ENCODE data around the gene QDPR. TPM values are rescaled to one million over a fixed set of nuclear protein-coding genes. Genes with fewer than 3 reads are reported as not detected.

Gene QDPR
- total RNA-seq, 2 donors from 2014 or later, result 7.3 to 13.8 TPM

DNA sequence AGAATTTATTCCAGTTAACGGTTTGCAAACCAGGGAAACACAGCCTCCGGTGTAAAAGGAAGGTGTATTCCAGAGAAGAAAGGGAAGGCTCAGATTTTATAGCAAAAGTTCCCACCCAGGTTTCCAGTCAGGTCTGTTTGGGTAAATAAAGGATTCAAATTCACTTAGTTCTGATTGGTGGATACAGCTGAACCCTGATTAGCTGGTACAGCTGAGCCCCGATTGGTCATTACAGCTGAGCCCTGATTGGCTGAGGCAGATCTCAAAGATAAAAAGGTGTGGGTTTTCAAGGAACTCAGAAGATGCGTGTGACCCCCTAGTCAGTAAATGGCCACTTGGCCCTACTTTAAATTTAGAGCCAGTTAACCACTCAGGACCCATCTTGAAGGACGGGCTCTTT lies 9.7 kb upstream of the QDPR start:
- intact Hi-C loops (cut with DNase I), result no loop called here
- no peak overlapping the region for H3K27ac ChIP-seq
- H3K9me3 ChIP-seq, result no peaks in the 10 kb centered on the region
- no peaks in the 10 kb centered on the region for H3K27me3 ChIP-seq
- 69 to 73% methylated on average over 5 of the region's 5 CpGs for WGBS, 2 donors
- no peaks in the 10 kb centered on the region for H3K4me1 ChIP-seq
- no peaks in the 10 kb centered on the region for H3K36me3 ChIP-seq (replicated peaks in 1 of 2; ENCODE audit: insufficient read depth in 1 of 2, low read depth in 2 of 2)
- no peak for ATAC-seq
- H3K4me3 ChIP-seq, result no peak overlapping the region
- TF ChIP-seq POLR2A (IDR thresholded peaks at IDR 0.05), result no peak
- TF ChIP-seq, protein P1, sequence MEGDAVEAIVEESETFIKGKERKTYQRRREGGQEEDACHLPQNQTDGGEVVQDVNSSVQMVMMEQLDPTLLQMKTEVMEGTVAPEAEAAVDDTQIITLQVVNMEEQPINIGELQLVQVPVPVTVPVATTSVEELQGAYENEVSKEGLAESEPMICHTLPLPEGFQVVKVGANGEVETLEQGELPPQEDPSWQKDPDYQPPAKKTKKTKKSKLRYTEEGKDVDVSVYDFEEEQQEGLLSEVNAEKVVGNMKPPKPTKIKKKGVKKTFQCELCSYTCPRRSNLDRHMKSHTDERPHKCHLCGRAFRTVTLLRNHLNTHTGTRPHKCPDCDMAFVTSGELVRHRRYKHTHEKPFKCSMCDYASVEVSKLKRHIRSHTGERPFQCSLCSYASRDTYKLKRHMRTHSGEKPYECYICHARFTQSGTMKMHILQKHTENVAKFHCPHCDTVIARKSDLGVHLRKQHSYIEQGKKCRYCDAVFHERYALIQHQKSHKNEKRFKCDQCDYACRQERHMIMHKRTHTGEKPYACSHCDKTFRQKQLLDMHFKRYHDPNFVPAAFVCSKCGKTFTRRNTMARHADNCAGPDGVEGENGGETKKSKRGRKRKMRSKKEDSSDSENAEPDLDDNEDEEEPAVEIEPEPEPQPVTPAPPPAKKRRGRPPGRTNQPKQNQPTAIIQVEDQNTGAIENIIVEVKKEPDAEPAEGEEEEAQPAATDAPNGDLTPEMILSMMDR (IDR thresholded peaks at IDR 0.05), result no peak
- no peak for DNase-seq

DNA sequence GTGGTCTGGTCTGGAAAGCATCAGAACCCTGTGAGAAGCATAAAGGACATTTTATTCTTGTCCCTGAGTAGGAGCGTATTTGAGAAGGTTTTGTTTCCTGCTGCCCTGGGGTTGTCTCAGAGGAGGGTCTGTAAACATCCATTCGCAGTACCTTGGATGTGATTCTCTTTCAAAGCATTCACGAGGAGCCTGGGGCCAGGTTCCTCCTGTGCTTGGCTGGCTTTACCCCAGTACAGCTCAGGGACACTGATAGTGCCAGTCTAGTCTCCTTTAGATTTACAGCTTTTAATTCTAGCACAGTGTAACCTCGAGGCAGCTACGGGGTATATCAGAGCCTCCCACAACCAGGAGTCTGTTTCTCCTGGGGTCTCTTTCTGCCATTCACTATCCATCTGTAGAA lies 5.8 kb upstream of the QDPR start:
- Histone ChIP-seq H3K36me3 (replicated peaks in 1 of 2; ENCODE audit: insufficient read depth in 1 of 2, low read depth in 2 of 2) (no peaks in the 10 kb centered on the region), H3K4me3 (no peak overlapping the region), H3K27ac (no peak overlapping the region), H3K4me1 (peaks cover 2% of the 10 kb centered on the region), H3K9me3 (no peaks in the 10 kb centered on the region), H3K27me3 (no peaks in the 10 kb centered on the region)
- TF ChIP-seq, protein P1 (IDR thresholded peaks at IDR 0.05), result no peak
- TF ChIP-seq POLR2A (IDR thresholded peaks at IDR 0.05), result no peak
- 57 to 64% methylated on average over 5 of the region's 5 CpGs for WGBS, 2 donors
- ATAC-seq (no peak), DNase-seq (no peak)
- intact Hi-C loops (cut with DNase I), result no loop called here

DNA sequence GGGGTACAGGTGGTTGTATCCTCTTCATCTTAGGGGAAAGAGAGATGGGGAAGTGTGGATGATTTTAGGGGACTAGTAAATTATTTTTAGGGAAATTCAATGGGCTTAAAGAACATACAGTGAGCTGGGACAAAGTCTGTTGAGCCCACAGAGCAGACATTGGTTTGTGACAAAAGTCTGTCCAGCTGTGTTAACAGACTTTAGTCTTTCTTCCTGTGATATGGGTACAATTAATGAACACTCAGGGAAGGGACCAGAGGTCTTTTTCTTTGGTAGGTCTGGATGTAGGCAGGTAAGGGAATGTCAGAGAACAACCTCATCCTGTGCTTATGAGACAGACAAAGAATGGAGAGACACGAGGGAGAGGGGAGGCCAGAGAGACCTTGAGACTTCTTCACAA lies 5.1 kb upstream of the QDPR start:
- Histone ChIP-seq H3K27me3 (no peaks in the 10 kb centered on the region), H3K36me3 (replicated peaks in 1 of 2; ENCODE audit: insufficient read depth in 1 of 2, low read depth in 2 of 2) (no peaks in the 10 kb centered on the region), H3K4me3 (no peak overlapping the region), H3K9me3 (no peaks in the 10 kb centered on the region), H3K27ac (no peak overlapping the region), H3K4me1 (peaks cover 6% of the 10 kb centered on the region)
- intact Hi-C loops (cut with DNase I), result no loop called here
- no peak for DNase-seq
- ATAC-seq, result no peak
- WGBS, 2 donors, result 30 to 65% methylated on average over 1 of the region's 1 CpG
- TF ChIP-seq POLR2A (IDR thresholded peaks at IDR 0.05), result no peak
- TF ChIP-seq, protein P1 (IDR thresholded peaks at IDR 0.05), result no peak

DNA sequence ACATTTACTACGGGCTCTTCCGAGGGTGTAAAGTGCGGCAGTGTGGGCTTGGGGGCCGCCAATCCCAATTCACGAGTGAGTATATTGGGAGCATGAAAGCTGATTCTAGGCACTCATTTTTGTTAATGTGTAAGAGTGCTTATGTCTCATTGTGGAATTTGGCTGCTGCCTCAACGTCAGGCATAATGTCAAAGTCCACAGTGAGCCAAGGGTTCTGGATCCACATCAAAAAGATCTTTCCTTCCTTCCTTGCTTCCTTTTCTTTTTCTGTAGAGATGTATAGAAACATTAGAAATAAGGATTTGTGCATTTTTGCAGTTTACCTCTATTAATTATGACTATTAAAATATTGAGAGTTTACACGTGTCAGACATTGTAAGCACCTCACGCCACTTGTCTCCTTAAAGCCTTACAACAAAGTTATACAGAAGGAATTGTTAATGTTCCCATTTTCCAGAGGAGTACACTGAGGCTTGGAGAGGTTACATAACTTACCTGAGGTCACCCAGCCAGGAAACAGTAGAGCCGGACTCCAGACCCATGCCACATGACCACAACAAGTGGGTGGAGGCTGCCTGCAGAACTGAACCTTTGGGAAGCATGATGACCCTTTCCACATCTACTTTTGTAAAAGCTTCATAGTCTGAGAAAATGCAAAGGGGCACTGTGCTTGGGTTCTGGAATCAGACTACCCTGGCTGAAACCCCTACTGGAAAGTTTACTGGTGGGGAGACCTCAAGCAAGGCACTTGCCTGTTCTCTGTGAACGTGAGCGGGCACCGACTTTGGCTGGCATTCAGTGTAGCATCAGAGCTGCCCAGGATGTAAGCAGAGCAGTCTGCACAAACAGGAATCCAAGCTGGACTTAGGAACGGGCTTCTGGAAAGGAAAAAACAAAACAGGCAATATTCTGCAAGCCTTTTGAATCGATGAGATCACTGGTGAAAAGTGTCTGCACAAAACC lies 3.8 kb upstream of the QDPR start:
- DNase-seq (no peak), ATAC-seq (no peak)
- TF ChIP-seq POLR2A (IDR thresholded peaks at IDR 0.05), result no peak
- TF ChIP-seq, protein P1 (IDR thresholded peaks at IDR 0.05), result no peak
- WGBS, 2 donors, result 36 to 43% methylated on average over 13 to 14 of the region's 14 CpGs
- no peaks in the 10 kb centered on the region for H3K9me3 ChIP-seq
- intact Hi-C loops (cut with DNase I), result no loop called here
- H3K36me3 ChIP-seq (replicated peaks in 1 of 2; ENCODE audit: insufficient read depth in 1 of 2, low read depth in 2 of 2), result no peaks in the 10 kb centered on the region
- H3K27ac ChIP-seq, result no peak overlapping the region
- peaks cover 10% of the 10 kb centered on the region for H3K4me1 ChIP-seq
- no peak overlapping the region for H3K4me3 ChIP-seq
- H3K27me3 ChIP-seq, result no peaks in the 10 kb centered on the region

DNA sequence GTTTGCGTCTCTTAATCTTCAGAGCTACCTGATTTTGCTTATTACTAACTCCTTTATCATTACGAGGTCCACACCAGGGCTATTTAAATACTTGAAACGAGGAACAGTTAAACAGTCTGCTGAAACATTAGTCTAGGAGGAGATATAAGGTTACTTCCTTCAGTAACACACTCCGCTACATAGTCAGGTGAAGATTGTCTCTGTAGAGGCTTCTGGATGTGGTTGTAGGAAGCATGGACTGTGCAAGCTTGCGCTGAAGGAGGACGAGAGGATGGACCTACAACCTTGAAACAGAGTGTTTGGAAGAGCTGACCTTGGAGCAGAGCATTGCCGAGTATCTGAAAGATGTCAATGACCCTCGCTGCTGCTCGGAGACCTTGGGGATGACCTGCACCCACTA lies 3.0 kb upstream of the QDPR start, which contains the start of gene CLRN2:
Gene CLRN2, plus strand, starts transcription at position 301 of the 400 bp plus-strand sequence. CDS start 102 bp downstream, outside the sequence.
- TF ChIP-seq, protein P1 (IDR thresholded peaks at IDR 0.05), result no peak
- no peak for TF ChIP-seq POLR2A (IDR thresholded peaks at IDR 0.05)
- DNase-seq, result no peak
- Histone ChIP-seq H3K36me3 (replicated peaks in 1 of 2; ENCODE audit: insufficient read depth in 1 of 2, low read depth in 2 of 2) (no peaks in the 10 kb centered on the region), H3K27me3 (no peaks in the 10 kb centered on the region), H3K4me1 (peaks cover 18% of the 10 kb centered on the region), H3K27ac (no peak within 1 kb of the TSS), H3K4me3 (no peak within 1 kb of the TSS), H3K9me3 (no peaks in the 10 kb centered on the region)
- no peak for ATAC-seq
- 65 to 74% methylated on average over 9 of the region's 9 CpGs for WGBS, 2 donors
- intact Hi-C loops (cut with DNase I), result no loop called here
